HFFc6 (cell line): ENCODE data around the gene CISH. TPM values are rescaled to one million over a fixed set of nuclear protein-coding genes. Genes with fewer than 3 reads are reported as not detected.

Source experiments
- DNase-seq: peaks from one replicate; pipeline ENCODE4 v3.0.0-alpha.2; 2018
- H3K27ac Mint-ChIP-seq: 2 replicates; pipeline ENCODE4 v1.8.0; 2020; ENCODE audit warnings: mild to moderate bottlenecking, mixed read lengths
- H3K27me3 Mint-ChIP-seq: 2 replicates; pipeline ENCODE4 v1.8.0; 2021; ENCODE audit warnings: mild to moderate bottlenecking, moderate library complexity, mixed read lengths; ENCODE audit not compliant: insufficient read depth
- H3K36me3 Mint-ChIP-seq: 2 replicates; pipeline ENCODE4 v1.8.0; 2021; ENCODE audit warnings: low read depth, mixed read lengths
- H3K4me1 Mint-ChIP-seq: 2 replicates; pipeline ENCODE4 v1.8.0; 2020; ENCODE audit warnings: low read depth, mixed read lengths
- H3K4me3 Mint-ChIP-seq: 2 replicates; pipeline ENCODE4 v1.8.0; 2020; ENCODE audit warnings: mild to moderate bottlenecking, moderate library complexity, mixed read lengths
- H3K9me3 Mint-ChIP-seq: 2 replicates; pipeline ENCODE4 v1.8.0; 2020; ENCODE audit warnings: mild to moderate bottlenecking, mixed read lengths
- total RNA-seq, 6 experiments: library from RNA; stranded (reverse); fragmentation: NEBNext Ultra II Directional; extraction: Animal tissue kit (Norgen Biotek cat#: 25700); gene quantifications; 2 replicates in 1 of 6; 3 replicates in 5 of 6; pipeline ENCODE4 v1.2.3, GENCODE V29; 2021
- TF ChIP-seq, protein P1 (sequence below): fragments of 200-600 bp; sonication (generic); IDR thresholded peaks from 2 replicates; pipeline ENCODE4 v1.5.0; 2021; ENCODE audit warnings: antibody characterized with exemption, mild to moderate bottlenecking

CISH gene
- total RNA-seq, 6 experiments from 2014 or later, result 0.84 to 1.4 (median 0.95) TPM

DNA sequence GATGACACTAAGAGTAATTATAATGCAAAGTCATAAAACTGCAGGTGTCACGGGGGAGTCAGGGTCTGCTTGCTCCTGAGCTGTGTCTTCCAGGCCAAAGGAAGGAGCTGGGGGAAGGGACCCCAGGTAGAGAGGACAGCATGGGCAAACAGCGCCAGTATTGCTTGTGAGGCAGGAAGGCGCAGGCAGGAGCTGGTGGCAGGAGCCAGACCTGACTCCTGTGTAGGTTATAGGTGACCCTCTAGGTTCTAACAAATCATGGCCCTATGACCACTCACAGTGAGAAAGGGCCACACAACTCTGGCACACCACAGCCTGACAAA lies 1.9 kb downstream of the CISH start:
- H3K4me1 Mint-ChIP-seq, result peaks cover 18% of the 10 kb centered on the region
- H3K27me3 Mint-ChIP-seq, result peaks cover 4% of the 10 kb centered on the region
- H3K9me3 Mint-ChIP-seq, result no peaks in the 10 kb centered on the region
- DNase-seq, result no peak
- TF ChIP-seq, protein P1, sequence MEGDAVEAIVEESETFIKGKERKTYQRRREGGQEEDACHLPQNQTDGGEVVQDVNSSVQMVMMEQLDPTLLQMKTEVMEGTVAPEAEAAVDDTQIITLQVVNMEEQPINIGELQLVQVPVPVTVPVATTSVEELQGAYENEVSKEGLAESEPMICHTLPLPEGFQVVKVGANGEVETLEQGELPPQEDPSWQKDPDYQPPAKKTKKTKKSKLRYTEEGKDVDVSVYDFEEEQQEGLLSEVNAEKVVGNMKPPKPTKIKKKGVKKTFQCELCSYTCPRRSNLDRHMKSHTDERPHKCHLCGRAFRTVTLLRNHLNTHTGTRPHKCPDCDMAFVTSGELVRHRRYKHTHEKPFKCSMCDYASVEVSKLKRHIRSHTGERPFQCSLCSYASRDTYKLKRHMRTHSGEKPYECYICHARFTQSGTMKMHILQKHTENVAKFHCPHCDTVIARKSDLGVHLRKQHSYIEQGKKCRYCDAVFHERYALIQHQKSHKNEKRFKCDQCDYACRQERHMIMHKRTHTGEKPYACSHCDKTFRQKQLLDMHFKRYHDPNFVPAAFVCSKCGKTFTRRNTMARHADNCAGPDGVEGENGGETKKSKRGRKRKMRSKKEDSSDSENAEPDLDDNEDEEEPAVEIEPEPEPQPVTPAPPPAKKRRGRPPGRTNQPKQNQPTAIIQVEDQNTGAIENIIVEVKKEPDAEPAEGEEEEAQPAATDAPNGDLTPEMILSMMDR, result no peak
- no peaks in the 10 kb centered on the region for H3K36me3 Mint-ChIP-seq
- no peak overlapping the region for H3K4me3 Mint-ChIP-seq
- H3K27ac Mint-ChIP-seq, result no peak overlapping the region

DNA sequence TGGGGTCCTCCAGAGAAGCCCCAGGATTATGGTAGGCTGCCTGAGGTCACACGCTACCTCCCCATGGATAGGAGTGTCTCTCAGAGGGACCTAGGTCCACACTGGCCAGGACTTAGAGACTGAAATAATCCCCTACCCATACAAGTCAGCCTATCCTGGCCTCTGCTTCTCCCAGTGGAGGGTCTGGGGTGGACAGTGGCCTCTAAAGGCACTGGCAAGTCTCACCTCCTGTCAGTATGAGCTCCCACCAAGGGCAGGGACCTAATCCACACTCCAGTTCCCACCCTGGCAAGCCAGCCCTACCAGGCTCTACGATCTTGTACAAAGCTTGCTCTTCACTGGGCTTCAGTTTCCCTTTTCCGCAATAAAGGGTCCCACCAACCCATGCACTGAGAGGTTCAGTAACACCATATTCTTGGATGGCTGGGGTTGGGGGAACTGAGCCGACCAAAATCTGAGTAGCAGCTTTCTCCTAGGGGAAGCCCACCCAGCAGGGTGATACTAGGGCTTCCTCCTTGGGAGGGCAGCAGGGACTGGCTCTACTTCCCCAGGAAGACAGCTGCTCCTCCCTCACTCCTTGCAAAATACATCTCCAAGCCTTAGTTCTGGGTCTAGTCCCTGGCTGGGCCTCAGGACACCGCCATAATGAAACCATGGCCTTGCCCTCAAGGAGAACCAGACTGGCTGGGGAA lies 2.4 kb downstream of the CISH start:
- Mint-ChIP-seq H3K4me1 (peaks cover 18% of the 10 kb centered on the region), H3K36me3 (no peaks in the 10 kb centered on the region), H3K27ac (no peak overlapping the region), H3K27me3 (peaks cover 5% of the 10 kb centered on the region), H3K9me3 (no peaks in the 10 kb centered on the region), H3K4me3 (no peak overlapping the region)
- no peak for DNase-seq
- TF ChIP-seq, protein P1, result no peak

DNA sequence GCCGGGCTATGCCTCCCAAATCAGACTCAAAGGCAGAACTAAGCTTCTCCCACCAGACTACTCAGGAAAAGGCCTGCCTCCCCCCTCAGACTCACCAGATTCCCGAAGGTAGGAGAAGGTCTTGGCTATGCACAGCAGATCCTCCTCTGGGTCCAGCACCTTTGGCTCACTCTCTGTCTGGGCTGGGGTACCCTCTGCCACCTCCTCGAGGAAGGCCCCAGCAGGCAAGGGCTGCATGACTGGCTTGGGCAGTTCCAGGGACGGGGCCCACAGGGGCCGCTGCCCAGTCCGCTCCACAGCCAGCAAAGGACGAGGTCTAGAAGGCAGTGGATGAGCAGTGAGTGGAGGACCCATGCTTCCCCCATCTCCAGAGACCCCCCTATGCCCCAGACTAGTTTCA lies 3.3 kb downstream of the CISH start:
- H3K27me3 Mint-ChIP-seq, result peaks cover 8% of the 10 kb centered on the region
- no peak overlapping the region for H3K27ac Mint-ChIP-seq
- no peaks in the 10 kb centered on the region for H3K9me3 Mint-ChIP-seq
- peaks cover 18% of the 10 kb centered on the region for H3K4me1 Mint-ChIP-seq
- no peaks in the 10 kb centered on the region for H3K36me3 Mint-ChIP-seq
- DNase-seq, result no peak
- TF ChIP-seq, protein P1, result no peak
- H3K4me3 Mint-ChIP-seq, result no peak overlapping the region

DNA sequence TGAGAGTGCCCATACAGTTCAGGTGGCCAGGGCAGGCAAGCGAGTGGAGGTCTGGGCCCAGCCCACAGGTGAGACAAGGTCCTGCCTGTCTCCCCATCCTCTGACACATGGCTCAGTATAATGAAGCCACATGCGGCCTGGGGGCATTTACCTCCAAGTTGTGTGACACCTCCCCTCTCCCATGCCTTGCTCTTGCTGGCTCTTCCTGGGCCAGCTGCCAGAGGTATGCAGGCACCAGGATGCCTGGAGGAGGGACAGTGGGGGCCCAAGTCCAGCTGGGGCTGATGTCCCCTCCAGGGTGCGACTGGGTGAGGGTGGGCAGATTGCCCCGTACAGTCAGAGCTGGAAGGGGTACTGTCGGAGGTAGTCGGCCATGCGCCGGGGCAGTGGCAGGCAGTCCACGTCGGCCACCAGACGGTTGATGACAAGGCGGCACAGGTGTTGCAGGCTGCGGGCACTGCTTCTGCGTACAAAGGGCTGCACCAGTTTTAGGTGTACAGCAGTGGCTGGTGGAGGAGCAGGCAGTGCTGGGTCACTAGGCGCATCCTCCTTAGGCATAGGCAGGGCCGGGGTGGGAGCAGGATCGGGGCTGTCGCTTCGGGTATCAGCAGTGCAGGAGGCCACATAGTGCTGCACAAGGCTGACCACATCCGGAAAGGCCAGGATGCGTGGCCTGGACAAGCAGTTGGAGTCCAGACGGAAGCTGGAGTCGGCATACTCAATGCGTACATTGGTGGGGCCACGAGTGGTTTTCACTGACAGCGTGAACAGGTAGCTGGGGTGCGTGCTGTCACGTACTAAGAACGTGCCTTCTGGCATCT lies 4.1 kb downstream of the CISH start:
- Mint-ChIP-seq H3K27me3 (peaks cover 7% of the 10 kb centered on the region), H3K27ac (no peak overlapping the region), H3K4me3 (no peak overlapping the region), H3K9me3 (no peaks in the 10 kb centered on the region), H3K4me1 (peaks cover 17% of the 10 kb centered on the region), H3K36me3 (no peaks in the 10 kb centered on the region)
- no peak for DNase-seq
- TF ChIP-seq, protein P1, result no peak

DNA sequence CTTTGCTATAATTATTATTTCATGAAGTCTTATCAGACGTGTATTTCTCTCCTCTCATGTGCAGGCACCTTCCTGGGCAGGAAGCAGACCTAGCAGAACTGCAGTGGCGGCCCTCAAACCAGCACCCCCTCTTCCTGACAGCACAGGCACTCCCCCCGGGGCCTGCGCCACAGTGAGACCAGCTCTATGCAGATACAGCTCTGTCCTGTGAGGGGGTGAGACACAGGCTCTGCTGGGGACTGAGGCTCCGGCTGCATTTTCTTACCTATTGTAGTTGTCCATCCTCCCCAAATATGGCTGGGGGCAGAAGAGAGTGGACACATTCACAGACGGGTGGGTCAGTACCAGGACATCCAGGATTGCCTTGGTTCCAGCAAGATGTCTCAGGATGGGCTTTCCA lies 5.0 kb downstream of the CISH start:
- Mint-ChIP-seq H3K27me3 (peaks cover 5% of the 10 kb centered on the region), H3K9me3 (no peaks in the 10 kb centered on the region), H3K4me3 (no peak overlapping the region), H3K4me1 (peaks cover 19% of the 10 kb centered on the region), H3K27ac (no peak overlapping the region), H3K36me3 (no peaks in the 10 kb centered on the region)
- TF ChIP-seq, protein P1, result no peak
- no peak for DNase-seq
